Heart left ventricle (tissue), 16 donors: Measurements from ENCODE around the gene DHRS4L2. TPM values are rescaled to one million over a fixed set of nuclear protein-coding genes. Genes with fewer than 3 reads are reported as not detected.
"Not testable (repeated sequence)": the region's sequence is repeated elsewhere in the genome, so short reads cannot be mapped to it uniquely, and the experiment has no call there.

Experiments
- ATAC-seq, 4 donors: fragments of 200-7000 bp; cut with Tn5 transposase; one replicate each; pipeline ENCODE4 v1.9.1; 2020 to 2022; ENCODE audit warnings: moderate library complexity in 4 of 4, mild to moderate bottlenecking in 3 of 4, moderate number of reproducible peaks in 1 of 4
- DNase-seq, 5 donors: peaks; one replicate each; pipeline ENCODE4 v3.0.0-alpha.2; 2020
- H3K27ac ChIP-seq, 12 donors: fragments of 200-600 bp; sonication (generic) in 4 of 12; one replicate each; pipeline versions ENCODE4 v1.5.0 to v1.8.0; 2016 to 2022; ENCODE audit warnings: mild to moderate bottlenecking in 2 of 12
- H3K27me3 ChIP-seq, 9 donors: fragments of 200-600 bp; sonication (generic) in 2 of 9; one replicate each; pipeline versions ENCODE4 v1.5.1 to v1.8.0; 2016 to 2022; ENCODE audit warnings: mild to moderate bottlenecking in 3 of 9
- H3K36me3 ChIP-seq, 9 donors: fragments of 200-600 bp; sonication (generic) in 2 of 9; one replicate each; pipeline versions ENCODE4 v1.5.0 to v1.8.0; 2018 to 2022; ENCODE audit warnings: mild to moderate bottlenecking in 2 of 9
- H3K4me1 ChIP-seq, 12 donors: fragments of 200-600 bp; sonication (generic) in 4 of 12; one replicate each; pipeline versions ENCODE4 v1.5.0 to v1.8.0; 2016 to 2022; ENCODE audit warnings: mild to moderate bottlenecking in 3 of 12
- H3K4me3 ChIP-seq, 12 donors: fragments of 200-600 bp; sonication (generic) in 4 of 12; one replicate each; pipeline versions ENCODE4 v1.5.0 to v1.8.0; 2017 to 2022; ENCODE audit warnings: mild to moderate bottlenecking in 9 of 12, moderate library complexity in 4 of 12
- H3K9me3 ChIP-seq, 12 donors: fragments of 200-600 bp; sonication (generic) in 4 of 12; one replicate each; pipeline versions ENCODE4 v1.5.0 to v1.8.0; 2016 to 2022; ENCODE audit warnings: mild to moderate bottlenecking in 1 of 12
- WGBS, 4 donors: extraction: QIAGEN DNeasy Blood & Tissue Kit in 2 of 4; methylation state at CpG; one replicate each; pipeline versions ENCODE4 v1.1.5 to v1.1.7; 2013 to 2018; 5-methylcytosine and 5-hydroxymethylcytosine counted together
- intact Hi-C, 10 donors: fragments of 100-400 bp; cut with DNase I; formaldehyde crosslinking; loops; one replicate each; pipeline versions ENCODE4 v1.11.1 to v1.14.2; 2022
- polyA plus RNA-seq, 2 donors: library from polyadenylated mRNA; stranded (reverse); fragments of 200-250 nt; gene quantifications; one replicate each; pipeline ENCODE4 v1.2.3, GENCODE V29; 2013
- total RNA-seq, 9 donors: library from RNA; depleted of rRNA in 2 of 9; stranded (reverse); fragments of >200 nt in 2 of 9; fragmentation: NEBNext Ultra II Directional in 3 of 9; extraction: Animal tissue kit (Norgen Biotek cat#: 25700) in 3 of 9; gene quantifications; one replicate each; pipeline versions ENCODE4 v1.1.0 to v1.2.4, GENCODE V29; 2016 to 2023
- donor health status: ischemic (EF 13 %, LVEDD 7.1; RV severe dilation, severe dysfunction).
- donor health status: healthy with polysubstance abuse.
- donor health status: DM: no; HTN: yes; CAD: no.
- donor health status: DM: no; HTN: no; CAD: no.
- donor health status: ischemic (EF 25% LVEDD 6.9; RV normal size, moderate dysfunction).
- donor health status: ischemic (EF 25% LVEDD 5.7; RV mildly dilated, moderate dysfunction).
- donor health status: healthy.
- donor health status: DM: yes; HTN: yes; CAD: no.
- donor health status: ischemic (EF 35%, LVEDD 5.7; RV mildly dilated, moderate dysfunction).
- donor health status: nonischemic (EF 11% LVEDD 7.7; RV severe dilation, severe dysfunction).
- donor health status: DM: yes; HTN: yes; CAD: no.
- donor health status: PGD.
- donor health status: ischemic (EF 29% LVEDD 5.4; RV normal size, mild dysfunction).
- donor health status: nonischemic (EF 23%, LVEDD 6.1; RV moderate dilation, normal function).

DHRS4L2 gene
- total and polyA plus RNA-seq, 11 donors: 17.9 to 65.9 (median 27.5) TPM

GRCh38 chr14:23957913-23958569 is 30.7 kb upstream of the DHRS4L2 start:
- not testable (repeated sequence) for H3K27ac ChIP-seq, H3K9me3 ChIP-seq, DNase-seq, ATAC-seq, H3K4me3 ChIP-seq, H3K27me3 ChIP-seq
- intact Hi-C loops: loop anchor here in 1 of 10 donors (10.0 kb wide), 1 partner anchor 47 kb away; no protein-coding TSS in a partner anchor
- H3K4me1 ChIP-seq: peaks cover 0 to 13% (median 9%) of the 10 kb centered on the region in 12 donors
- peaks cover 0 to 40% (median 12%) of the 10 kb centered on the region in 9 donors for H3K36me3 ChIP-seq
- 87 to 96% (median 94%) methylated on average over 9 of the region's 9 CpGs for WGBS, 4 donors

GRCh38 chr14:23960899-23961298 is 27.8 kb upstream of the DHRS4L2 start:
- DNase-seq, ATAC-seq, H3K4me1 ChIP-seq, intact Hi-C loops, H3K4me3 ChIP-seq, H3K27ac ChIP-seq, H3K9me3 ChIP-seq, H3K27me3 ChIP-seq: not testable (repeated sequence)
- H3K36me3 ChIP-seq: peaks cover 0 to 36% (median 9%) of the 10 kb centered on the region in 9 donors

- H3K4me1 ChIP-seq, H3K9me3 ChIP-seq, H3K27ac ChIP-seq, H3K4me3 ChIP-seq, ATAC-seq, H3K27me3 ChIP-seq, DNase-seq, intact Hi-C loops: not testable (repeated sequence)
- WGBS, 4 donors: 97 to 100% (median 99%) methylated on average over 1 of the region's 2 CpGs
- peaks cover 0 to 30% (median 5%) of the 10 kb centered on the region in 9 donors for H3K36me3 ChIP-seq
Measured at GRCh38 chr14:23961704-23962103, 27.0 kb upstream of the DHRS4L2 start.

- WGBS, 4 donors: 38 to 52% methylated on average over 1 of the region's 9 CpGs; no CpG with 5 or more reads in 2 of the 4 donors
- ATAC-seq, H3K9me3 ChIP-seq, intact Hi-C loops, DNase-seq, H3K36me3 ChIP-seq, H3K4me1 ChIP-seq, H3K27ac ChIP-seq, H3K27me3 ChIP-seq: not testable (repeated sequence)
- H3K4me3 ChIP-seq: peak overlapping the region in 8 of 12 donors; percentile 26 to 63 (median 52)
Measured at GRCh38 chr14:23969130-23969480, 19.6 kb upstream of the DHRS4L2 start.

- intact Hi-C loops, H3K4me1 ChIP-seq, H3K36me3 ChIP-seq, H3K9me3 ChIP-seq, H3K27me3 ChIP-seq: not testable (repeated sequence)
- Histone ChIP-seq H3K4me3 (peak overlapping the region; percentile 24 to 63 (median 50)), H3K27ac (peak overlapping the region in 2 of 12 donors; percentile 37 to 73)
- WGBS, 4 donors: 8 to 10% (median 9%) methylated on average over 13 to 58 of the region's 61 CpGs
- ATAC-seq (peak; percentile 57 to 97 (median 92)), DNase-seq (peak; percentile 36 to 77 (median 69))
Measured at GRCh38 chr14:23969481-23970282, 19.0 kb upstream of the DHRS4L2 start.

GRCh38 chr14:23970283-23970659 is 18.5 kb upstream of the DHRS4L2 start:
- Histone ChIP-seq H3K27ac (peak overlapping the region in 1 of 12 donors; percentile 73), H3K4me3 (peak overlapping the region in 3 of 12 donors; percentile 47 to 56 (median 47))
- intact Hi-C loops, H3K4me1 ChIP-seq, H3K36me3 ChIP-seq, H3K27me3 ChIP-seq, ATAC-seq, H3K9me3 ChIP-seq, DNase-seq: not testable (repeated sequence)
- 73 to 93% (median 83%) methylated on average over 8 to 15 of the region's 15 CpGs for WGBS, 4 donors

GRCh38 chr14:23973178-23973577 is 15.6 kb upstream of the DHRS4L2 start:
- DNase-seq: not testable (repeated sequence)
- intact Hi-C loops: loop anchor here in 1 of 10 donors (2.0 kb wide), 1 partner anchor 44 kb away; no protein-coding TSS in a partner anchor
- 81 to 92% (median 86%) methylated on average over 8 of the region's 8 CpGs for WGBS, 4 donors

GRCh38 chr14:23974041-23974440 is 14.7 kb upstream of the DHRS4L2 start:
- intact Hi-C loops: loop anchor here in 4 of 10 donors (1.0 to 2.0 kb wide), 2 partner anchors 40 to 41 kb away; no protein-coding TSS in a partner anchor
- not testable (repeated sequence) for H3K4me1 ChIP-seq, DNase-seq, H3K9me3 ChIP-seq, H3K36me3 ChIP-seq, H3K27me3 ChIP-seq, H3K27ac ChIP-seq, ATAC-seq, H3K4me3 ChIP-seq

More at GRCh38 chr14:23973178-23973577, 15.6 kb upstream of the DHRS4L2 start:
- not testable (repeated sequence) for H3K27ac ChIP-seq, H3K36me3 ChIP-seq, H3K4me3 ChIP-seq, H3K4me1 ChIP-seq, H3K27me3 ChIP-seq, ATAC-seq, H3K9me3 ChIP-seq
